Measurements from ENCODE around the gene HEMGN. TPM values are rescaled to one million over a fixed set of nuclear protein-coding genes. Genes with fewer than 3 reads are reported as not detected.

Gene HEMGN
- total and polyA plus RNA-seq, 10 of the 15 experiments (the other 5 are each of a cell fraction or from before 2014, with no cell fraction given): 0.03 to 0.28 (median 0.09) TPM; not detected in 4

DNA sequence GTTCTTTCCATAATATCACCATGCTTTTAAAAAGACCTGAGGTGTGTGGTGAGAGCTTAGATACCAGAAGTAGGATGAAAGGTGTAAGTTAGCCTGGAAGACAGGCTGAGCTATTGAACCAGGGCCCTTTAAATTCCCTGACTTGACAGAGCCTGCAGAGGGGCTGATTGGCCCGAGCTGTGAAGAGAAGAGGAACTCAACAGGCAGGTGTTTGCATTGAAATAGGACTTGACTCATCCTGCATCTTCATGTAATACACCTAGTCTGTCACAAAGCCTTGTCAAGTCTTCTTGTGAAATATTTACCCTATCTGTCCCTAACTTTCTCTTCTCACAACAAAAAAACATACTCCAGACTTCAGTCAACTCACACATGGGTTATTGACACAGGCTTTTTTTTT, 28.5 kb upstream of the HEMGN start:
- Histone ChIP-seq H3K4me1 (ENCODE audit: control insufficient read depth, insufficient read depth, low read length) (no peaks in the 10 kb centered on the region), H3K36me3 (ENCODE audit: control insufficient read depth in 2 of 2, insufficient read depth in 2 of 2, low read length in 1 of 2) (no peaks in the 10 kb centered on the region), H3K27ac (ENCODE audit: control insufficient read depth, insufficient read depth) (no peak overlapping the region), H4K20me1 (ENCODE audit: control insufficient read depth, insufficient read depth) (no peaks in the 10 kb centered on the region), H3K79me2 (ENCODE audit: control insufficient read depth, insufficient read depth, low read length) (no peaks in the 10 kb centered on the region), H3K27me3 (replicated peaks in 1 of 2; ENCODE audit: control insufficient read depth in 2 of 2, insufficient read depth in 2 of 2, low read length in 1 of 2) (no peaks in the 10 kb centered on the region; a peak in 2 of 4 replicates), H3K9ac (ENCODE audit: control insufficient read depth, insufficient read depth, low read length) (no peak overlapping the region), H2AFZ (ENCODE audit: control insufficient read depth, low read depth, low read length) (no peak overlapping the region), H3K4me2 (ENCODE audit: control insufficient read depth, insufficient read depth) (no peak overlapping the region), H3K9me3 (replicated peaks; ENCODE audit: control insufficient read depth, insufficient read depth, low read length) (no peaks in the 10 kb centered on the region), H3K4me3 (no peak overlapping the region)
- ATAC-seq (peak; percentile 49), FAIRE-seq (no peak), DNase-seq (ENCODE audit: low read depth, low spot score) (no peak)
- intact Hi-C loops (cut with micrococcal nuclease; ENCODE audit: unreplicated experiment) (no loop called here), in situ Hi-C loops (cut with MboI) (no loop called here)
- POLR2A ChIA-PET: no interaction called here
- CTCF ChIA-PET: interaction anchor here (1.0 to 1.5 kb wide), 2 partner anchors 8 to 65 kb away, joined by 4 to 5 read pairs; no protein-coding TSS in a partner anchor
- SMC1A ChIA-PET (ENCODE audit: uncharacterized antibody, unreplicated experiment): interaction anchor here (0.6 kb wide), 1 partner anchor 143 kb away, joined by 3 read pairs; no protein-coding TSS in a partner anchor
- WGBS (ENCODE audit: insufficient coverage, insufficient replicate concordance, low lambda C conversion rate, missing lambda C conversion rate): 0% methylated on average over 1 of the region's 1 CpG
- TF ChIP-seq SIN3A (IDR thresholded peaks at IDR 0.05; ENCODE audit: low read depth, low read length) (no peak), PML (IDR thresholded peaks at IDR 0.05; ENCODE audit: low read length) (no peak), POU2F2 (IDR thresholded peaks at IDR 0.05; ENCODE audit: borderline replicate concordance, low read depth, low read length) (no peak), BRCA1 (IDR thresholded peaks at IDR 0.05; ENCODE audit: low read depth, low read length) (no peak), BACH1 (IDR thresholded peaks at IDR 0.05; ENCODE audit: borderline replicate concordance) (no peak), SMAD5 (IDR thresholded peaks at IDR 0.05; ENCODE audit: low read depth) (no peak), HDAC6 (IDR thresholded peaks at IDR 0.05; ENCODE audit: unreplicated experiment) (no peak), JUND (IDR thresholded peaks at IDR 0.05; ENCODE audit: low read depth, low read length) (no peak)
- TF ChIP-seq, protein P1, sequence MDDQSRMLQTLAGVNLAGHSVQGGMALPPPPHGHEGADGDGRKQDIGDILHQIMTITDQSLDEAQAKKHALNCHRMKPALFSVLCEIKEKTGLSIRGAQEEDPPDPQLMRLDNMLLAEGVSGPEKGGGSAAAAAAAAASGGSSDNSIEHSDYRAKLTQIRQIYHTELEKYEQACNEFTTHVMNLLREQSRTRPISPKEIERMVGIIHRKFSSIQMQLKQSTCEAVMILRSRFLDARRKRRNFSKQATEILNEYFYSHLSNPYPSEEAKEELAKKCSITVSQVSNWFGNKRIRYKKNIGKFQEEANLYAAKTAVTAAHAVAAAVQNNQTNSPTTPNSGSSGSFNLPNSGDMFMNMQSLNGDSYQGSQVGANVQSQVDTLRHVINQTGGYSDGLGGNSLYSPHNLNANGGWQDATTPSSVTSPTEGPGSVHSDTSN (IDR thresholded peaks at IDR 0.05; ENCODE audit: insufficient replicate concordance, low read depth, low read length): no peak
- BruUV-seq (replicated peaks): no TSS peak
- RAD21 ChIA-PET (ENCODE audit: unreplicated experiment): no interaction called here

Measured in GM12878 (cell line).